C4-2B (cell line): ENCODE measurements around the gene ACOX1.

Source experiments
- H3K27ac ChIP-seq: fragments of 450-650 bp; 2 replicates; pipeline ENCODE4 v1.5.1; 2017
- ZFX ChIP-seq: fragments of 450-650 bp; IDR thresholded peaks from 2 replicates; pipeline ENCODE4 v1.6.1; 2017
- TF ChIP-seq, protein P1 (sequence below): fragments of 450-650 bp; conservative IDR thresholded peaks from 2 replicates; pipeline ENCODE4 v1.5.1; 2017; ENCODE audit warnings: mild to moderate bottlenecking

Gene ACOX1

DNA sequence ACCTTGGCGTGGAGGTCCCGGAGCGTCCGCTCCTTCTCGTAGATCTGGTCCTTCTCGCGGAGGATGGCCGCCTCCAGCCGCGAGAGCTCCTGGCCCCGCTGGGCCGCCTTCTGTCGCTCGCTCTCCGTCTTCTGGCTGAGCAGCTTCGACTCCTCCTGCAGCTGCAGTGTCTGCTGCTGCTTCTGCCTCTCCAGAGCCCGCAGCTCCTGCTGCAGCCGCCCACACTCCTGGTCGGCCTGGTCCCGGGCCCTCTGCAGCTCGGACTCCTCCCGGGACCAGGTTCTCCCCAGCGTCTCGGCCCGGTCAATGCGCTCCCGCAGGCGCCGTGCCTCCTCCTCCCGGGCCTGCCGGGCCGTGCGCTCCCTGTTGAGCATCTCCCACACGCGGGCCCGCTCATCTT lies 29.2 kb upstream of the ACOX1 start:
- H3K27ac ChIP-seq: no peak overlapping the region
- TF ChIP-seq, protein P1, sequence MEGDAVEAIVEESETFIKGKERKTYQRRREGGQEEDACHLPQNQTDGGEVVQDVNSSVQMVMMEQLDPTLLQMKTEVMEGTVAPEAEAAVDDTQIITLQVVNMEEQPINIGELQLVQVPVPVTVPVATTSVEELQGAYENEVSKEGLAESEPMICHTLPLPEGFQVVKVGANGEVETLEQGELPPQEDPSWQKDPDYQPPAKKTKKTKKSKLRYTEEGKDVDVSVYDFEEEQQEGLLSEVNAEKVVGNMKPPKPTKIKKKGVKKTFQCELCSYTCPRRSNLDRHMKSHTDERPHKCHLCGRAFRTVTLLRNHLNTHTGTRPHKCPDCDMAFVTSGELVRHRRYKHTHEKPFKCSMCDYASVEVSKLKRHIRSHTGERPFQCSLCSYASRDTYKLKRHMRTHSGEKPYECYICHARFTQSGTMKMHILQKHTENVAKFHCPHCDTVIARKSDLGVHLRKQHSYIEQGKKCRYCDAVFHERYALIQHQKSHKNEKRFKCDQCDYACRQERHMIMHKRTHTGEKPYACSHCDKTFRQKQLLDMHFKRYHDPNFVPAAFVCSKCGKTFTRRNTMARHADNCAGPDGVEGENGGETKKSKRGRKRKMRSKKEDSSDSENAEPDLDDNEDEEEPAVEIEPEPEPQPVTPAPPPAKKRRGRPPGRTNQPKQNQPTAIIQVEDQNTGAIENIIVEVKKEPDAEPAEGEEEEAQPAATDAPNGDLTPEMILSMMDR: no peak
- no peak for TF ChIP-seq ZFX

DNA sequence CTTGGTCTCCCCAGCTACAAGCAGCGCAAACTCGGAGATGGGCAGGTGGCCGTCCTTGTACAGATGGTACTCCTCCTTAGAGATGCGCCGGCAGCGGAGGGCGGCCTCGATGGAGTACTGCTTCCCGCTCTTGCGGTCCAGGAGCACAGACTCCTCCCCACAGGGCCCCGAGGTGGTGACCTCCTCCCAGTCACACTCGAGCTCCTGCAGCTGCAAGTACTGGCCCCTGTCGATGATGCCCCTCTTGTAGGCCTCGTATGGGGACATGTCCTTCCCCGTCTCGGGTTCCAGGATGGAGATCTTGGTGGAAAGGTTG lies 28.8 kb upstream of the ACOX1 start:
- no peak for TF ChIP-seq ZFX
- TF ChIP-seq, protein P1: no peak
- no peak overlapping the region for H3K27ac ChIP-seq

DNA sequence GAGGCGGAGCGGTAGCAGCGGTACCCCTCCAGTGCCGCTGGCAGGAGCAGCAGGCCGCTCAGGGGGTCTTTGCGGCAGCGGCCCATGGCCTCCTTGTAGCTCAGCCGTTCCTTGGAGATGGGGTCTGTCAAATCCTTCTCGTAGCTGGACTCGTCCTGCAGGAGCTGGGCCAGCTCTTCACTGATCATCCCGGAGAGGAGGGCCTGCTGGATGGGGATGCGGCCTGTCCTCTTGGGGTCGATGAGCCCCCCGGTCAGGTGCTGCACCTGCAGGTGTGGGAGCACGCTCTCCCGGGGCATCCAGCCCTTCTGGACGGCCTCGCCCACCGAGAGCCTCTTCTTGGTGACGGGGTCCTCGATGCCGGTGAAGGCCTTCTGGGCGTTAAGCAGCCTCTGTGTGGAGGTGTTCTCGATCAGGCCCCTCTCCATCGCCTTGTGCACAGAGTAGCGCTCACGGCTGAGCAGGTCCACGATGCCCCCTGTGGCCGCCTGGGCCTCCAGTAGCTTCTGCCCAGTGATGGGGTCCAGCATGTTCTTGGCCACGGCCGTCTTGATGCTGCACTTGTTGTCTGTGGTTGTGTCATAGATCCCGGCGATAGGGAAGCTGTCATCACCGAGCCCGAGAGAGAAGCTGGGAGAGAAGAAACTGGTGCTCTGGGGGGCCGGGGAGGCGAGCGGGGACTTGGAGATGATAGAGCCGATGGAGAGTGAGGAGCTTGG lies 28.3 kb upstream of the ACOX1 start:
- no peak overlapping the region for H3K27ac ChIP-seq
- TF ChIP-seq, protein P1: no peak
- TF ChIP-seq ZFX: no peak

DNA sequence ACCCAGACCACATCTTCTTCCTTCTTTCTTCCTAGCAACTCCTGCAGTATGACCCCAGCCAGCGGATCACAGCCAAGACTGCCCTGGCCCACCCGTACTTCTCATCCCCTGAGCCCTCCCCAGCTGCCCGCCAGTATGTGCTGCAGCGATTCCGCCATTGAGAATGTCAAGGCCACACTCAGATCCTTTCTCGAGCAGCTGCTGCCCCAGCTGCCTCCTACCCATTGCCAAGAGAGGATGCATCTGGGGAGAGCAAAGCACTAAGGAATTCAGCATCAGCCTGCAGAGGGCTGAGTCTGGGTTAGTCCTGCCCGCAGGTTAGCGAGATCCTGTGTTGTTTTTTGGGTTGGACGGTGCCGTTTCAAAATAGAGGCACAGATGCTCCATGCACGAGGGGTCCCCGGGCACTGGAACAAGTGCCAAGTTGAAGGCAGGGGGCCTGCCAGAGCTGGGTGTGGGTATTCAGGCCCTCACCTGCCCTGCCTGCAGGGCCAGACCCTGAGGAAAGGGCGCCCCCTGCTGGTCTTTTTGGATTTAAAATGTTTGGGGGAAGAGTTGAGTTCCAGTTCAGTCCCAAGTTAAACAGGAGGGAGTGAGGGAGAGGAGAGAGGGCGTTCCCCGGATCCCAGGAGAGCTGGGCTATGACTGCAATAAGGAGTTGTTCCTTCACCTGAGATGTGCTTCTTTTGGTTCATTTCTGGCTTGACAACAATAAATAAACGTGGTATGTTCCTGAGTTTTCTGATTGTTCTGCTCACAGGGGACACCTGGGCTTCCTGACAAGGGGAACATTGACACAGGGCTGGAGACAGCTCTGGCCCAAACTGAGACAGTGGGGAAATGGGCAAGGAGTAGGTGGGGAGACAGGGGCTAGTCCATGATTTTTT lies 26.5 kb upstream of the ACOX1 start:
- H3K27ac ChIP-seq: no peak overlapping the region
- no peak for TF ChIP-seq ZFX
- TF ChIP-seq, protein P1: peak; percentile 88

DNA sequence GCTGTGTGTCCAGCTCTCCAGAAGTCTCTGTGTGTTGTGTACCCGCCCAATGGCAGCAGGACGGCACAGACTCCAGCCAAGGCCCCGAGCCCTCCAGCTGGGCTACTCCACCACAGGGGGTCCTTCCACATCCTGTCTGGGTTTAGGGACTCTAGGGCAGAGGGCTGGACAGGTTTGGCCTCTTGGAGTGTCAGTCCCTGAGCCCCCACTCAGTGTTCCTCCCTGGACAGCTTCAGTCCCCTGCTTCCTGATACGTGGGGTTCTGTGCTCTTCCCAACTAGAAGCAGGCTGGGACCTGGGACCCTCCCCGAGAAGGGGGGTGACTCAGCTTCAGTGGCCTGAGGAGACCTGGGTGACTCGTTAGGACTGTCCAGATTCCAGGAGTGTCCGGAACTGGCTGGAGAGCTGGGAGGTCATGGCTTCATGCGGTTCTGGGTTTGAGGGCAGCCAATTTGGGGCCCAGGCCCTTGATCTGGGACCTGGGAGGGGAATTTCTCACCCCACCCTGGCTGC lies 25.8 kb upstream of the ACOX1 start:
- no peak for TF ChIP-seq ZFX
- TF ChIP-seq, protein P1: no peak
- H3K27ac ChIP-seq: no peak overlapping the region

DNA sequence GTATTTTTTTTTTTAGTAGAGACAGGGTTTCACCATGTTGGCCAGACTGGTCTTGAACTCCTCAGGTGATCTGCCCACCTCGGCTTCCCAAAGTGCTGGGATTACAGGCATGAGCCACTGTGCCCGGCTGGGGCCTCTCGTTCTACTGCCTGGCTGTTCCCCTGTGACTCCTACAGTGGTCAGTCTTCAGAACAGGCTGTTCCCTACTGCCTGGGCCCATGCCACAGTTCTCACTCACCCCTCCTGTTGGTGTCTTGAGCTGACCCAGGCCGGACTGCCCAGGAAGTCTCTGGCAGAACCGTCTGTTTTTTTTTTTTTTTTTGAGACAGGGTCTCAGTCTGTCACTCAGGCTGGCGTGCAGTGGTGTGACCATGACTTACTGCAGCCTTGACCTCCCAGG lies 24.9 kb upstream of the ACOX1 start:
- TF ChIP-seq, protein P1: no peak
- TF ChIP-seq ZFX: no peak
- H3K27ac ChIP-seq: no peak overlapping the region

DNA sequence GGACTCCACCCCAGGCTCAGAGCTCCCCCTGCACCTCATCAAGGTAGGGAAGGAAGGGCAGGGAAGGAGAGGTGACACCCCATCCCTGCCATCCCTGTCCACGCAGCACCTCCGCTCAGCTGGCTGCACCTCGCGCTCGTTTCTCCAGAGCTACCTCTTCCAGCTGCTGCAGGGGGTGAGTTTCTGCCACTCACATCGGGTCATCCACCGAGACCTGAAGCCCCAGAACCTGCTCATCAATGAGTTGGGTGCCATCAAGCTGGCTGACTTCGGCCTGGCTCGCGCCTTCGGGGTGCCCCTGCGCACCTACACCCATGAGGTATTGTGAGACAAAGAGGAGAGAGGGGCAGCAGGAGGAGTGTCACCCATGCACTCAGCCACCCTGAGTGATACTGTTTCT lies 23.1 kb upstream of the ACOX1 start:
- TF ChIP-seq, protein P1: no peak
- TF ChIP-seq ZFX: no peak
- no peak overlapping the region for H3K27ac ChIP-seq
